ENCODE measurements around the gene ZNF354C.

ZNF354C gene

GRCh38 chr5:179120421-179120861 lies 60.3 kb downstream of the ZNF354C start:
- H3K27me3 Mint-ChIP-seq: no peaks in the 10 kb centered on the region

GRCh38 chr5:179120951-179121666 lies 60.9 kb downstream of the ZNF354C start:
- Mint-ChIP-seq H3K4me3 (no peak overlapping the region), H3K27ac (no peak overlapping the region), H3K36me3 (ENCODE audit: low read depth) (no peaks in the 10 kb centered on the region), H3K27me3 (no peaks in the 10 kb centered on the region), H3K9me3 (peaks cover 5% of the 10 kb centered on the region), H3K4me1 (ENCODE audit: low read depth) (no peaks in the 10 kb centered on the region)
- no peak for DNase-seq

More at GRCh38 chr5:179120421-179120861, 60.3 kb downstream of the ZNF354C start:
- Mint-ChIP-seq H3K27ac (no peak overlapping the region), H3K4me3 (no peak overlapping the region), H3K36me3 (ENCODE audit: low read depth) (no peaks in the 10 kb centered on the region), H3K9me3 (peaks cover 5% of the 10 kb centered on the region), H3K4me1 (ENCODE audit: low read depth) (no peaks in the 10 kb centered on the region)
- no peak for DNase-seq

GRCh38 chr5:179121667-179122111 lies 61.5 kb downstream of the ZNF354C start:
- H3K27ac Mint-ChIP-seq: no peak overlapping the region
- peaks cover under 1% of the 10 kb centered on the region for H3K9me3 Mint-ChIP-seq
- H3K4me1 Mint-ChIP-seq (ENCODE audit: low read depth): no peaks in the 10 kb centered on the region
- no peaks in the 10 kb centered on the region for H3K27me3 Mint-ChIP-seq
- H3K36me3 Mint-ChIP-seq (ENCODE audit: low read depth): no peaks in the 10 kb centered on the region
- DNase-seq: peak; percentile 12
- no peak overlapping the region for H3K4me3 Mint-ChIP-seq

GRCh38 chr5:179122411-179123108 lies 62.4 kb downstream of the ZNF354C start:
- Mint-ChIP-seq H3K27me3 (no peaks in the 10 kb centered on the region), H3K4me3 (no peak overlapping the region), H3K36me3 (ENCODE audit: low read depth) (no peaks in the 10 kb centered on the region), H3K4me1 (ENCODE audit: low read depth) (no peaks in the 10 kb centered on the region), H3K27ac (no peak overlapping the region), H3K9me3 (no peaks in the 10 kb centered on the region)
- peak; percentile 19 for DNase-seq

- no peak overlapping the region for H3K4me3 Mint-ChIP-seq
- H3K36me3 Mint-ChIP-seq (ENCODE audit: low read depth): no peaks in the 10 kb centered on the region
- H3K4me1 Mint-ChIP-seq (ENCODE audit: low read depth): no peaks in the 10 kb centered on the region
- H3K27ac Mint-ChIP-seq: no peak overlapping the region
- no peaks in the 10 kb centered on the region for H3K9me3 Mint-ChIP-seq
- DNase-seq: no peak
- H3K27me3 Mint-ChIP-seq: no peaks in the 10 kb centered on the region
Measured at GRCh38 chr5:179123109-179123426, 62.9 kb downstream of the ZNF354C start.

GRCh38 chr5:179123491-179124272 lies 63.5 kb downstream of the ZNF354C start:
- no peak overlapping the region for H3K27ac Mint-ChIP-seq
- no peak overlapping the region for H3K4me3 Mint-ChIP-seq
- H3K36me3 Mint-ChIP-seq (ENCODE audit: low read depth): no peaks in the 10 kb centered on the region
- H3K27me3 Mint-ChIP-seq: no peaks in the 10 kb centered on the region
- DNase-seq: no peak
- H3K4me1 Mint-ChIP-seq (ENCODE audit: low read depth): no peaks in the 10 kb centered on the region
- no peaks in the 10 kb centered on the region for H3K9me3 Mint-ChIP-seq

- DNase-seq: peak; percentile 7
- Mint-ChIP-seq H3K9me3 (no peaks in the 10 kb centered on the region), H3K36me3 (ENCODE audit: low read depth) (no peaks in the 10 kb centered on the region), H3K27me3 (no peaks in the 10 kb centered on the region), H3K4me1 (ENCODE audit: low read depth) (no peaks in the 10 kb centered on the region), H3K27ac (no peak overlapping the region), H3K4me3 (no peak overlapping the region)
Measured at GRCh38 chr5:179124273-179124852, 64.2 kb downstream of the ZNF354C start.

- Mint-ChIP-seq H3K9me3 (no peaks in the 10 kb centered on the region), H3K4me3 (no peak overlapping the region), H3K36me3 (ENCODE audit: low read depth) (no peaks in the 10 kb centered on the region), H3K4me1 (ENCODE audit: low read depth) (no peaks in the 10 kb centered on the region), H3K27ac (no peak overlapping the region), H3K27me3 (no peaks in the 10 kb centered on the region)
- peak; percentile 19 for DNase-seq
Measured at GRCh38 chr5:179124853-179125788, 64.9 kb downstream of the ZNF354C start.

GRCh38 chr5:179125789-179126505 lies 65.8 kb downstream of the ZNF354C start:
- Mint-ChIP-seq H3K4me1 (ENCODE audit: low read depth) (no peaks in the 10 kb centered on the region), H3K27me3 (no peaks in the 10 kb centered on the region), H3K27ac (no peak overlapping the region), H3K9me3 (no peaks in the 10 kb centered on the region), H3K4me3 (no peak overlapping the region), H3K36me3 (ENCODE audit: low read depth) (no peaks in the 10 kb centered on the region)
- peak; percentile 19 for DNase-seq

GRCh38 chr5:179126506-179126991 lies 66.4 kb downstream of the ZNF354C start:
- H3K36me3 Mint-ChIP-seq (ENCODE audit: low read depth): no peaks in the 10 kb centered on the region
- H3K27me3 Mint-ChIP-seq: no peaks in the 10 kb centered on the region
- no peaks in the 10 kb centered on the region for H3K4me1 Mint-ChIP-seq (ENCODE audit: low read depth)
- DNase-seq: peak; percentile 23
- no peak overlapping the region for H3K27ac Mint-ChIP-seq
- H3K9me3 Mint-ChIP-seq: no peaks in the 10 kb centered on the region
- H3K4me3 Mint-ChIP-seq: no peak overlapping the region

- peak; percentile 18 for DNase-seq
- no peak overlapping the region for H3K4me3 Mint-ChIP-seq
- no peaks in the 10 kb centered on the region for H3K27me3 Mint-ChIP-seq
- H3K4me1 Mint-ChIP-seq (ENCODE audit: low read depth): no peaks in the 10 kb centered on the region
- H3K27ac Mint-ChIP-seq: no peak overlapping the region
- no peaks in the 10 kb centered on the region for H3K36me3 Mint-ChIP-seq (ENCODE audit: low read depth)
- no peaks in the 10 kb centered on the region for H3K9me3 Mint-ChIP-seq
Measured at GRCh38 chr5:179127136-179128040, 67.2 kb downstream of the ZNF354C start.

- H3K4me1 Mint-ChIP-seq (ENCODE audit: low read depth): no peaks in the 10 kb centered on the region
- no peak overlapping the region for H3K4me3 Mint-ChIP-seq
- peak; percentile 18 for DNase-seq
- H3K27ac Mint-ChIP-seq: no peak overlapping the region
- no peaks in the 10 kb centered on the region for H3K27me3 Mint-ChIP-seq
- no peaks in the 10 kb centered on the region for H3K36me3 Mint-ChIP-seq (ENCODE audit: low read depth)
- H3K9me3 Mint-ChIP-seq: no peaks in the 10 kb centered on the region
Measured at GRCh38 chr5:179128041-179128365, 67.8 kb downstream of the ZNF354C start.
